Upper lobe of left lung (tissue), 4 donors: ENCODE measurements around the gene NBEA.

Experiments used
- EP300 ChIP-seq, 4 donors: sonication (generic); formaldehyde crosslinking; IDR thresholded peaks; one replicate each; pipeline ENCODE4 v1.5.1; 2017; ENCODE audit warnings: antibody characterized with exemption in 4 of 4, control low read depth in 2 of 4
- POLR2A ChIP-seq, 4 donors: fragments of 450-650 bp; IDR thresholded peaks; one replicate each; pipeline ENCODE4 v1.5.1; 2016 to 2017; ENCODE audit warnings: antibody characterized with exemption in 4 of 4, mild to moderate bottlenecking in 2 of 4
- POLR2AphosphoS5 ChIP-seq, 2 donors: sonication (generic); formaldehyde crosslinking; IDR thresholded peaks; one replicate each; pipeline ENCODE4 v1.5.1; 2017; ENCODE audit warnings: antibody characterized with exemption in 2 of 2
- TF ChIP-seq, protein P1 (sequence below), 6 experiments: fragments of 450-650 bp in 4 of 6; fragments of 200-600 bp in 2 of 6; sonication (generic) in 2 of 6; IDR thresholded peaks; one replicate each; pipeline ENCODE4 v1.5.1; 2016 to 2019; ENCODE audit warnings: antibody characterized with exemption in 6 of 6

DNA sequence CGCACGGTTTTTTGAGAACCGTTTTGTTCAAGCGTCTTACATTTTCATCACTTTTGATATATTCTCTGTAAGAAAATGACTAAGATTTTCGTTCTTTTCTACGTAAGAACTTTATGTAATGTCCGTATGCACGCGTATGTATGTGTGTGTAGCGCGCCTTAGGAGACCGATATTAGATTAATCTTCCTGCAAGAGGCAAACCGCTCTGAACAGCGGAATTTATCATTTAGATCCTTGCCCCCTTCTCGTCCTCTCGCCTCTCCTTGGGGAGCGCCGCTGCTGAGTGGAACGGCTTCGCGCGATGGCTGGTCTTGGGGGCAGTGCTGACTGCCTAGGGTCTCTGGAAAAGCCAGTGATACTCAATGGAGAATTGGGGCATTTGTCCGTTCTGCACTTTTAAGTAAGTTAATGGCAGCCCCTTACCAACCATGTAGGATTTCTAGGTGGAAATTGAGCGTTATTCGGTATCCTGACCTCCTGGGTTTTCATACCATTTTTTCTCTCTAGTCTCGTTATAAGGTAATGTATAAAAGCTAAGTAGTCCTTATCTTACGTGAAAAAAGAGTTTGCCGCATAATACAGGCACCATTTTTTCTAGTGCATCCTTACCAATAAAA is 529.7 kb downstream of the NBEA start:
- TF ChIP-seq, protein P1, sequence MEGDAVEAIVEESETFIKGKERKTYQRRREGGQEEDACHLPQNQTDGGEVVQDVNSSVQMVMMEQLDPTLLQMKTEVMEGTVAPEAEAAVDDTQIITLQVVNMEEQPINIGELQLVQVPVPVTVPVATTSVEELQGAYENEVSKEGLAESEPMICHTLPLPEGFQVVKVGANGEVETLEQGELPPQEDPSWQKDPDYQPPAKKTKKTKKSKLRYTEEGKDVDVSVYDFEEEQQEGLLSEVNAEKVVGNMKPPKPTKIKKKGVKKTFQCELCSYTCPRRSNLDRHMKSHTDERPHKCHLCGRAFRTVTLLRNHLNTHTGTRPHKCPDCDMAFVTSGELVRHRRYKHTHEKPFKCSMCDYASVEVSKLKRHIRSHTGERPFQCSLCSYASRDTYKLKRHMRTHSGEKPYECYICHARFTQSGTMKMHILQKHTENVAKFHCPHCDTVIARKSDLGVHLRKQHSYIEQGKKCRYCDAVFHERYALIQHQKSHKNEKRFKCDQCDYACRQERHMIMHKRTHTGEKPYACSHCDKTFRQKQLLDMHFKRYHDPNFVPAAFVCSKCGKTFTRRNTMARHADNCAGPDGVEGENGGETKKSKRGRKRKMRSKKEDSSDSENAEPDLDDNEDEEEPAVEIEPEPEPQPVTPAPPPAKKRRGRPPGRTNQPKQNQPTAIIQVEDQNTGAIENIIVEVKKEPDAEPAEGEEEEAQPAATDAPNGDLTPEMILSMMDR (IDR thresholded peaks at IDR 0.05): no peak
- TF ChIP-seq POLR2A (IDR thresholded peaks at IDR 0.05) (no peak), EP300 (IDR thresholded peaks at IDR 0.05) (no peak), POLR2AphosphoS5 (IDR thresholded peaks at IDR 0.05) (no peak)
